ENCODE data around the gene PLPP2. TPM values are rescaled to one million over a fixed set of nuclear protein-coding genes. Genes with fewer than 3 reads are reported as not detected.
A peak's percentile ranks its signal among the peaks of the same experiment; 100 is the strongest.
"Not testable (repeated sequence)": the region's sequence is repeated elsewhere in the genome, so short reads cannot be mapped to it uniquely, and the experiment has no call there.

PLPP2 gene
- total RNA-seq, 1 experiment from 2014 or later = not detected

DNA sequence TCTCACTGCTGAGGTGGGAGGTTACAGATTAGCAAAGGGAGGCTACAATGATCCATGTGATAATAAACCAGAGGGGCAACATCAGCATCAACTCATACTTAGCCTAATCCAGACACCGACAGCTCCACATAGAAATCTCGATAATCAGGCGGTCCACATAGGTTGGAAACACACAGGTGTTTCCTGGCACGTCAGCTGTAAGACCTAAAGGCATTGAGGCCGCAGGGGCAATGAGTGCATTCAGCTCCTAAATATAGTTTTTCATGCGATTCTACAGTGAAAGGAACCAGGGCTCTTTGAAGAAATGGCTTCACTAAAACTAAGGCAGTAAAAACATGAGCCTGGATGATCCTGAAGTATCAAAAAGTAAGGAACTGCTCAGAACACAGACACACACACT, 19.3 kb downstream of the PLPP2 start:
- no peak for DNase-seq (ENCODE audit: low read depth)

DNA sequence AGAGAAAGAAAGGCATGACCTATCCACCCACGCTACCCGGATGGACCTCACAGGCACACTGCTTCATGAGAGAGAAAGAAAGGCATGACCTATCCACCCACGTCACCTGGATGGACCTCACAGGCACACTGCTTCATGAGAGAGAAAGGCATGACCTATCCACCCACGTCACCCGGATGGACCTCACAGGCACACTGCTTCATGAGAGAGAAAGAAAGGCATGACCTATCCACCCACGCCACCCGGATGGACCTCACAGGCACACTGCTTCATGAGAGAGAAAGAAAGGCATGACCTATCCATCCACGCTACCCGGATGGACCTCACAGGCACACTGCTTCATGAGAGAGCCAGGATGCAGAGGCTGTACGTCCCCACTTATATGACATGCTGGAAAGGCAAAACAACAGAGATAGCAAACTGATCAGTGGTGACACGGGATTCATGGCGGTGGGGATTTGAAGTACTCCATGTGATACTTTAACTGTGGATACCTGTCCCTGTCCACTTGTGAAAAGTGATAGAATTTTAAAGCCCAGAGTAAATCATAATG, 20.4 kb downstream of the PLPP2 start:
- not testable (repeated sequence) for DNase-seq (ENCODE audit: low read depth)

DNA sequence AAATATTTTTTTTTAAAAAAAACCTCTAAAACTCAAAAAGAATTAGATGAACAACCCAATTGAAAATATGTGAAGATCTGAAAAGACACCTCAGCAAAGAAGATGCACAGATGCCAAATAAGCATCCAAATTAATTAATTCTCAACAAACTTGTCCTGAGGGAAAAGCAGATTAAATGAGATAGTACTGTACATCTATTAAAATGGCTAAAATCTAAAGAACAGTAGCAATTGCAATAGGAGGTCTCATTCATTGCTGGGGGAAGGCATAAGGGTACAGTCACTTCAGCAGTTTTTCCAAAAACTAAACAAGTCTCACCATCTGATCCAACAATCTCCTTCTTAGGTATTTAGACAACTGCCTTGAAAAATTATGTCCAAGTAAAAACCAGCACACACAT, 22.0 kb downstream of the PLPP2 start:
- DNase-seq (ENCODE audit: low read depth) = no peak

DNA sequence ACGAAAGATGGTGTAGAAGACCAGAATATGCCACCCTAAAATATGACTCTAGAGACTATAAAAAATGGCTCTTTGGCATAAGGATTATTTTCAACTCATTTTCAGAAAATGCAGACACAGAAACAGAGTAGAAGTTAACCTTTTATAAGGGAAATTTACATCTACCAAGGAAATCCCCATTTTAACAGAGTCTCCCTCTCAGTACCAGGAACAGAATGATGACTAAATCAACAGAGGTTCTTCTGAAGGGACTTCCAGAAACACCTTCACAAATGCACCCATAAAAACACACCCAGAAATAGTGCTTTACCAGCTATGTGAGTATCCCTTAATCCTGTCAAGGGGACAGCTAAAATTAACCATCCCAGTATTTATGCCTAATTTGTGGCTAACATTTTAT, 29.1 kb downstream of the PLPP2 start:
- no peak for DNase-seq (ENCODE audit: low read depth)

DNA sequence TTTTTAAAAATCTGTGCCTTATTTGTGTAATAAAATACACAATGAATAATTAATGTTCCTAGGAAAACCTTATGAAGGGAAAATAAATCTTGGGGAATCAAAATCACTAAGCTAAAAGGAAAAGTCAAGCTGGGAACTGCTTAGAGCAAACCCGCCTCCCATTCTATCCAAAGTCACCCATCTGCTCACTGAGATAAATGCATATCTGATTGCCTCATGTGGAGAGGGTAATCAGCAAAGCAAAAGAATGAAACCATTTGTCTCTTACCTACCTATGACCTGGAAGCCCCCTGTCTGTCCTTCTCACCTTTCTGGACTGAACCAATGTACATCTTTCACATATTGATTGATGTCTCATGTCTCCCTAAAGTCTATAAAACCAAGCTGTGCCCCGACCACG, 34.4 kb downstream of the PLPP2 start:
- not testable (repeated sequence) for DNase-seq (ENCODE audit: low read depth)

DNA sequence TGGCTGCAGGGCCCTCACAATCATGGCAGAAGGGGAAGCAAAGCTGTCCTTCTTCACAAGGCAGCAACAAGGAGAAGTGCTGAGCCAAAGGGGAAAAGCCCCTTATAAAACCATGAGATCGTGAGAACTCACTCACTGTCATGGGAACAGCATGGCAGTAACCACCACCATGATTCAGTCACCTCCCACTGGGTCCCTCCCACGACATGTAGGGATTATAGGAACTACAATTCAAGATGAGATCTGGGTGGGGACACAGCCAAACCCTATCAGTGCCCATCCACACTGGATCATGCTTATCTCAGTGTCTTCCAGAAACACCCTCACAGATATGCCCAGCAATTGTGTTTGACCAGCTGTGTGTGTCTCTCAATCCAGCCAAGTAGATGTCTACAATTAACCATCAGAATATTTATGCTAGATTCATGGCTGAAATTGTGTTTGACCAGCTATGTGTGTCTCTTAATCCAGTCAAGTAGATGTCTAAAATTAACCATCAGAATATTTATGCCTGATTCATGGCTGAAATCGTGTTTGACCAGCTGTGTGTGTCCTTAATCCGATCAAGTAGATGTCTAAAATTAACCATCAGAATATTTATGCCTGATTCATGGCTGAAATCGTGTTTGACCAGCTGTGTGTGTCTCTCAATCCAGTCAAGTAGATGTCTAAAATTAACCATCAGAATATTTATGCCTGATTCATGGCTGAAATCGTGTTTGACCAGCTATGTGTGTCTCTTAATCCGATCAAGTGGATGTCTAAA, 38.6 kb downstream of the PLPP2 start:
- peak; percentile 24 for DNase-seq (ENCODE audit: low read depth)

DNA sequence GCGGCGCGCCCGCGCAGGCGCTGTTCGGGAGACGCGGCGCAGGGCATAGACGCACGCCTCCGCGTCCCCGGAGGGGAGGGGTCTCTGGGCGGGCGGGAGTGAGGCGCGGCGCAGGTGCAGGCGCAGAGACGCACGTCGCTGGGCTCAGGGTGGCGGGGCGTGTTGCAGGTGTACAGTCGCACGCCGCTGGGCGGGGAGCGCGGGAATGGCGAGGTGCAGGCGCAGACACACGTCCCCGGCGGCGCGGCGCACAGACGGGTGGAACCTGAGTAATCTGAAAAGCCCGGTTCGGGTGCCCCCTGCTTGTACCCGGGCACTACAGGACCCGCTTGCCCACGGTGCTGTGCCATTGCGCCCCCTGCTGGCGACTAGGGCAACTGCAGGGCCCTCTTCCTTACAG, 44.7 kb downstream of the PLPP2 start:
- no peak for DNase-seq (ENCODE audit: low read depth)

DNA sequence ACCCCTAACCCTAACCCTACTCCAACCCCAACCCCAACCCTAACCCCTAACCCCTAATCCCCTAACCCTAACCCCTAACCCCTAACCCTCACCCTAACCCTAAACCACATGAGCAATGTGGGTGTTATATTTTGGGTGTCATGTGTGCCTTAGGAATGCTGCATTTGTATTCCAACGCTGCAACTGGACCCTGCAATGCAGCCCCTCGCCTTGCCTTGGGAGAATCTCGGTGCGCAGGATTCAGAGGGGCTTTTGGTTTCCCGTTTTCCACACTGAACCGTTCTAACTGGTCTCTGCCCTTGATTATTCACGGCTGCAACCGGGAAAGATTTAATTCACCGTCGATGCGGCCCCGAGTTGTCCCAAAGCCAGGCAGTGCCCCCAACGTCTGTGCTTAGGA, 45.3 kb downstream of the PLPP2 start:
- not testable (repeated sequence) for DNase-seq (ENCODE audit: low read depth)

DNA sequence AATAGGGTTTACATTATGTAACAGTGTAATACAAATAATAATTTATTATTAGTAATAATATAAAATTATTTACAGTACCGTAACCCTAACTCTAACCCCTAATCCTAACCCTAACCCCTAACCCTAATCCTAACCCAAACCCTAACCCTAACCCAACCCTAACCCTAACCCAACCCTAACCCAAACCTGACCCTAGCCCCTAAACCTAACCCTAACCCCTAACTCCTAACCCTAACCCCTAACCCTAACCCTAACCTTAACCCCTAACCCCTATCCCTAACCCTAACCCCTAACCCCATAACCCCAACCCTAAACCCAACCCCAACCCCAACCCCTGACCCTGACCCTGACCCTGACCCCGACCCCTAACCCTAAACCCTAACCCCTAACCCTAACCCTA, 45.7 kb downstream of the PLPP2 start:
- DNase-seq (ENCODE audit: low read depth) = no peak

Other genes with a start within 250 kb of the PLPP2 start
- not detected in 2 replicates for gene OR4F17, start 184.3 kb downstream of the PLPP2 start, total RNA-seq (2014; rRNA removed)
- 16.5 and 20.1 TPM in 2 replicates for gene MIER2, start 53.4 kb upstream of the PLPP2 start, total RNA-seq (2014; rRNA removed)
- 0.29 and 0.32 TPM in 2 replicates for gene C2CD4C, start 117.7 kb upstream of the PLPP2 start, total RNA-seq (2014; rRNA removed)
- gene SHC2, start 169.6 kb upstream of the PLPP2 start, total RNA-seq (2014; rRNA removed) = 0.32 and 0.57 TPM in 2 replicates
- gene MADCAM1, start 205.1 kb upstream of the PLPP2 start, total RNA-seq (2014; rRNA removed) = 0.19 and 0.23 TPM in 2 replicates
- gene TPGS1, start 216.1 kb upstream of the PLPP2 start, total RNA-seq (2014; rRNA removed) = 84.8 and 85.9 TPM in 2 replicates
- gene CDC34, start 240.4 kb upstream of the PLPP2 start, total RNA-seq (2014; rRNA removed) = 64.6 and 69.6 TPM in 2 replicates